SU-DHL-6 (cell line): ENCODE data around the gene TRMT1.

Experiments used
- EZH2phosphoT487 ChIP-seq: fragments of 200-600 bp; sonication (generic), shearing (Covaris generic); conservative IDR thresholded peaks from 2 replicates; pipeline ENCODE4 v1.6.1; 2018; ENCODE audit warnings: mild to moderate bottlenecking, antibody characterized with exemption, low read length, moderate library complexity, mixed read lengths
- TF ChIP-seq, protein P1 (sequence below): fragments of 200-600 bp; sonication (generic); IDR thresholded peaks from one replicate; pipeline ENCODE4 v1.5.1; 2017; ENCODE audit warnings: antibody characterized with exemption, mild to moderate bottlenecking, low read length, moderate library complexity; ENCODE audit not compliant: insufficient read depth, poor library complexity, severe bottlenecking

DNA sequence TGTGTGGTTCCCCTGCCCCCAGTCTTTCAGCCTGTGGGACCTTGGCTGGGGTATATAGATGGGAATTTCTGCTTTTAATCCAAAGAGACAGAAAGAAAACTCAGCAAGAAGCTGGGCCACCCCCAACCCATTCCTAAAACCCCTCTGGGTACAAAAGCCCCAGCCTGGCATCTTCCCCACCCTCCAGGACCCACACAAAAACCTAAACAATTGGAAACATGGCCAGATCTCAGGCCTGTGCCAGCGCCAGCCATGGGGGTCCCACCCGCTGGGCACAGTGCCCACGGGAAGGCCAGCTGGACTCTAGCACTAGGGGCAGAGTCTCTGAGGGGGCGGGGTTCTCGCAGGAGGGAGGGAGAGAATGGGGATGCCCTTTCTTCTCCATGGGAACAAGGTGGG lies 22.4 kb downstream of the TRMT1 start:
- TF ChIP-seq, protein P1, sequence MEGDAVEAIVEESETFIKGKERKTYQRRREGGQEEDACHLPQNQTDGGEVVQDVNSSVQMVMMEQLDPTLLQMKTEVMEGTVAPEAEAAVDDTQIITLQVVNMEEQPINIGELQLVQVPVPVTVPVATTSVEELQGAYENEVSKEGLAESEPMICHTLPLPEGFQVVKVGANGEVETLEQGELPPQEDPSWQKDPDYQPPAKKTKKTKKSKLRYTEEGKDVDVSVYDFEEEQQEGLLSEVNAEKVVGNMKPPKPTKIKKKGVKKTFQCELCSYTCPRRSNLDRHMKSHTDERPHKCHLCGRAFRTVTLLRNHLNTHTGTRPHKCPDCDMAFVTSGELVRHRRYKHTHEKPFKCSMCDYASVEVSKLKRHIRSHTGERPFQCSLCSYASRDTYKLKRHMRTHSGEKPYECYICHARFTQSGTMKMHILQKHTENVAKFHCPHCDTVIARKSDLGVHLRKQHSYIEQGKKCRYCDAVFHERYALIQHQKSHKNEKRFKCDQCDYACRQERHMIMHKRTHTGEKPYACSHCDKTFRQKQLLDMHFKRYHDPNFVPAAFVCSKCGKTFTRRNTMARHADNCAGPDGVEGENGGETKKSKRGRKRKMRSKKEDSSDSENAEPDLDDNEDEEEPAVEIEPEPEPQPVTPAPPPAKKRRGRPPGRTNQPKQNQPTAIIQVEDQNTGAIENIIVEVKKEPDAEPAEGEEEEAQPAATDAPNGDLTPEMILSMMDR = no peak
- no peak for TF ChIP-seq EZH2phosphoT487
